ENCODE measurements around the gene MYADML2. TPM values are rescaled to one million over a fixed set of nuclear protein-coding genes. Genes with fewer than 3 reads are reported as not detected.

The MYADML2 gene
- total and polyA plus RNA-seq, 5 donors: 0.51 to 1.9 (median 1.3) TPM; not detected in 1

GRCh38 chr17:81911277-81911961 is 35.6 kb downstream of the MYADML2 start, which contains the start of gene PCYT2:
Gene PCYT2, minus strand, starts transcription at chr17:81911399. Its CDS starts 44 bp downstream, at chr17:81911355.
- peak; percentile 90 to 93 for ATAC-seq
- H3K27ac ChIP-seq (ENCODE audit: low read length): peak within 1 kb of the TSS; percentile 49

GRCh38 chr17:81910840-81911276 is 36.2 kb downstream of the MYADML2 start:
- H3K4me3 ChIP-seq (ENCODE audit: low read length): peak overlapping the region; percentile 86
- H3K4me1 ChIP-seq (ENCODE audit: control insufficient read depth, insufficient read depth, low read length): no peaks in the 10 kb centered on the region
- ATAC-seq (peak in 1 of 2 donors; percentile 1), DNase-seq (no peak)
- WGBS: under 1% methylated on average over 55 of the region's 55 CpGs
- H3K27ac ChIP-seq (ENCODE audit: low read length): no peak overlapping the region
- H3K9me3 ChIP-seq (ENCODE audit: control insufficient read depth, low read length): no peaks in the 10 kb centered on the region
- H3K27me3 ChIP-seq (ENCODE audit: control insufficient read depth, insufficient read depth): no peaks in the 10 kb centered on the region
- intact Hi-C loops (cut with DNase I): no loop called here

More at GRCh38 chr17:81911277-81911961, 35.6 kb downstream of the MYADML2 start, which contains the start of gene PCYT2:
- Histone ChIP-seq H3K9me3 (ENCODE audit: control insufficient read depth, low read length) (no peaks in the 10 kb centered on the region), H3K27me3 (ENCODE audit: control insufficient read depth, insufficient read depth) (no peaks in the 10 kb centered on the region), H3K4me1 (ENCODE audit: control insufficient read depth, insufficient read depth, low read length) (no peaks in the 10 kb centered on the region), H3K4me3 (ENCODE audit: low read length) (peak within 1 kb of the TSS; percentile 86)
- intact Hi-C loops (cut with DNase I): no loop called here
- DNase-seq: peak; percentile 91 to 96 (median 96)
- 3% methylated on average over 84 of the region's 84 CpGs for WGBS

- H3K27ac ChIP-seq (ENCODE audit: low read length): no peak overlapping the region
- WGBS: 36% methylated on average over 23 of the region's 23 CpGs
- DNase-seq: no peak
- no peaks in the 10 kb centered on the region for H3K27me3 ChIP-seq (ENCODE audit: control insufficient read depth, insufficient read depth)
- ATAC-seq: no peak
- no peaks in the 10 kb centered on the region for H3K9me3 ChIP-seq (ENCODE audit: control insufficient read depth, low read length)
- no peaks in the 10 kb centered on the region for H3K4me1 ChIP-seq (ENCODE audit: control insufficient read depth, insufficient read depth, low read length)
- intact Hi-C loops (cut with DNase I): no loop called here
- H3K4me3 ChIP-seq (ENCODE audit: low read length): peak overlapping the region; percentile 86
These were observed 36.8 kb downstream of the MYADML2 start for GRCh38 chr17:81909966-81910839.

GRCh38 chr17:81909231-81909630 is 37.8 kb downstream of the MYADML2 start:
- no peaks in the 10 kb centered on the region for H3K27me3 ChIP-seq (ENCODE audit: control insufficient read depth, insufficient read depth)
- no peak overlapping the region for H3K27ac ChIP-seq (ENCODE audit: low read length)
- no peak for ATAC-seq
- intact Hi-C loops (cut with DNase I): no loop called here
- 96% methylated on average over 12 of the region's 12 CpGs for WGBS
- no peaks in the 10 kb centered on the region for H3K9me3 ChIP-seq (ENCODE audit: control insufficient read depth, low read length)
- DNase-seq: peak in 1 of 3 donors; percentile 63
- no peaks in the 10 kb centered on the region for H3K4me1 ChIP-seq (ENCODE audit: control insufficient read depth, insufficient read depth, low read length)
- no peak overlapping the region for H3K4me3 ChIP-seq (ENCODE audit: low read length)

GRCh38 chr17:81908793-81909192 is 38.2 kb downstream of the MYADML2 start:
- WGBS: 97% methylated on average over 11 of the region's 11 CpGs
- no peak overlapping the region for H3K4me3 ChIP-seq (ENCODE audit: low read length)
- no peaks in the 10 kb centered on the region for H3K4me1 ChIP-seq (ENCODE audit: control insufficient read depth, insufficient read depth, low read length)
- H3K9me3 ChIP-seq (ENCODE audit: control insufficient read depth, low read length): no peaks in the 10 kb centered on the region
- intact Hi-C loops (cut with DNase I): no loop called here
- no peak for DNase-seq
- H3K27me3 ChIP-seq (ENCODE audit: control insufficient read depth, insufficient read depth): no peaks in the 10 kb centered on the region
- no peak overlapping the region for H3K27ac ChIP-seq (ENCODE audit: low read length)
- no peak for ATAC-seq

- ATAC-seq: no peak
- Histone ChIP-seq H3K4me3 (ENCODE audit: low read length) (no peak overlapping the region), H3K4me1 (ENCODE audit: control insufficient read depth, insufficient read depth, low read length) (no peaks in the 10 kb centered on the region), H3K27me3 (ENCODE audit: control insufficient read depth, insufficient read depth) (no peaks in the 10 kb centered on the region), H3K27ac (ENCODE audit: low read length) (no peak overlapping the region), H3K9me3 (ENCODE audit: control insufficient read depth, low read length) (no peaks in the 10 kb centered on the region)
- intact Hi-C loops (cut with DNase I): no loop called here
- DNase-seq: peak in 1 of 3 donors; percentile 40
- 91% methylated on average over 26 of the region's 26 CpGs for WGBS
These were observed 39.6 kb downstream of the MYADML2 start for GRCh38 chr17:81907219-81908145.

GRCh38 chr17:81906476-81907218 is 40.4 kb downstream of the MYADML2 start:
- no peak overlapping the region for H3K27ac ChIP-seq (ENCODE audit: low read length)
- DNase-seq: no peak
- no peak for ATAC-seq
- intact Hi-C loops (cut with DNase I): no loop called here
- H3K27me3 ChIP-seq (ENCODE audit: control insufficient read depth, insufficient read depth): no peaks in the 10 kb centered on the region
- 92% methylated on average over 15 of the region's 15 CpGs for WGBS
- no peaks in the 10 kb centered on the region for H3K9me3 ChIP-seq (ENCODE audit: control insufficient read depth, low read length)
- no peaks in the 10 kb centered on the region for H3K4me1 ChIP-seq (ENCODE audit: control insufficient read depth, insufficient read depth, low read length)
- H3K4me3 ChIP-seq (ENCODE audit: low read length): no peak overlapping the region

GRCh38 chr17:81905993-81906392 is 41.0 kb downstream of the MYADML2 start:
- intact Hi-C loops (cut with DNase I): no loop called here
- H3K27me3 ChIP-seq (ENCODE audit: control insufficient read depth, insufficient read depth): no peaks in the 10 kb centered on the region
- H3K4me1 ChIP-seq (ENCODE audit: control insufficient read depth, insufficient read depth, low read length): no peaks in the 10 kb centered on the region
- DNase-seq: no peak
- H3K27ac ChIP-seq (ENCODE audit: low read length): no peak overlapping the region
- H3K9me3 ChIP-seq (ENCODE audit: control insufficient read depth, low read length): no peaks in the 10 kb centered on the region
- 93% methylated on average over 10 of the region's 10 CpGs for WGBS
- H3K4me3 ChIP-seq (ENCODE audit: low read length): no peak overlapping the region
- no peak for ATAC-seq

GRCh38 chr17:81905424-81905875 is 41.6 kb downstream of the MYADML2 start:
- Histone ChIP-seq H3K4me3 (ENCODE audit: low read length) (no peak overlapping the region), H3K27ac (ENCODE audit: low read length) (no peak overlapping the region), H3K4me1 (ENCODE audit: control insufficient read depth, insufficient read depth, low read length) (no peaks in the 10 kb centered on the region), H3K9me3 (ENCODE audit: control insufficient read depth, low read length) (no peaks in the 10 kb centered on the region), H3K27me3 (ENCODE audit: control insufficient read depth, insufficient read depth) (no peaks in the 10 kb centered on the region)
- DNase-seq (peak in 2 of 3 donors; percentile 33 to 54), ATAC-seq (no peak)
- intact Hi-C loops (cut with DNase I): no loop called here
- 93% methylated on average over 16 of the region's 16 CpGs for WGBS

Measured in right cardiac atrium (tissue), 5 donors.